OCI-LY1 (cell line): ENCODE measurements around the gene GABRD.

Experiments used
- H2AFZ ChIP-seq: fragments of 200-600 bp; sonication (generic), shearing (Covaris generic); 2 replicates; pipeline ENCODE4 v1.6.0; 2014; ENCODE audit warnings: antibody characterized with exemption, mild to moderate bottlenecking, low read length
- H3F3A ChIP-seq: fragments of 200-600 bp; sonication (generic), shearing (Covaris generic); 2 replicates; pipeline ENCODE4 v1.6.0; 2014; ENCODE audit warnings: mild to moderate bottlenecking, antibody characterized with exemption, low read length, moderate library complexity; ENCODE audit not compliant: insufficient read depth
- H3K27ac ChIP-seq: fragments of 200-600 bp; sonication (generic); 2 replicates; pipeline ENCODE4 v1.5.1; 2014; ENCODE audit warnings: low read length, mixed run types, mild to moderate bottlenecking, low read depth; ENCODE audit not compliant: poor library complexity, severe bottlenecking
- H3K27me3 ChIP-seq: fragments of 200-600 bp; sonication (generic); 2 replicates; pipeline ENCODE4 v1.6.0; 2014; ENCODE audit warnings: antibody characterized with exemption, mild to moderate bottlenecking, low read length, moderate library complexity; ENCODE audit not compliant: insufficient read depth
- H3K36me3 ChIP-seq: fragments of 200-600 bp; sonication (generic); 2 replicates; pipeline ENCODE4 v1.6.1; 2014; ENCODE audit warnings: mild to moderate bottlenecking, antibody characterized with exemption, low read length, moderate library complexity, mixed read lengths; ENCODE audit not compliant: insufficient read depth
- H3K4me1 ChIP-seq: fragments of 200-600 bp; sonication (generic); 2 replicates; pipeline ENCODE4 v1.5.1; 2014; ENCODE audit warnings: mild to moderate bottlenecking, low read length, moderate library complexity; ENCODE audit not compliant: insufficient read depth, severe bottlenecking
- H3K4me2 ChIP-seq: fragments of 200-600 bp; sonication (generic), shearing (Covaris generic); 2 replicates; pipeline ENCODE4 v1.6.1; 2014; ENCODE audit warnings: low read length
- H3K4me3 ChIP-seq: fragments of 200-600 bp; sonication (generic); 2 replicates; pipeline ENCODE4 v1.5.1; 2014; ENCODE audit warnings: low read length, low read depth, mild to moderate bottlenecking, mixed read lengths; ENCODE audit not compliant: poor library complexity, severe bottlenecking
- H3K79me2 ChIP-seq: fragments of 200-600 bp; shearing (Covaris generic); 2 replicates; pipeline ENCODE4 v1.6.1; 2016; ENCODE audit warnings: mixed run types, low read length, mixed read lengths; ENCODE audit not compliant: insufficient read depth
- H3K9ac ChIP-seq: fragments of 200-600 bp; sonication (generic), shearing (Covaris generic); 2 replicates; pipeline ENCODE4 v1.6.1; 2014; ENCODE audit warnings: mild to moderate bottlenecking, low read length, mixed read lengths
- H3K9me2 ChIP-seq: fragments of 200-600 bp; sonication (generic), shearing (Covaris generic); 2 replicates; pipeline ENCODE4 v1.6.1; 2014; ENCODE audit warnings: low read depth, mild to moderate bottlenecking, low read length, mixed read lengths
- H3K9me3 ChIP-seq: fragments of 200-600 bp; shearing (Covaris generic); 2 replicates; pipeline ENCODE4 v1.6.1; 2014; ENCODE audit warnings: low read length, mixed read lengths
- H4K20me1 ChIP-seq: fragments of 200-600 bp; sonication (generic), shearing (Covaris generic); 2 replicates; pipeline ENCODE4 v1.6.0; 2016; ENCODE audit warnings: mild to moderate bottlenecking, low read length; ENCODE audit not compliant: insufficient read depth
- EZH2 ChIP-seq: fragments of 200-600 bp; sonication (generic), shearing (Covaris generic); IDR thresholded peaks from 2 replicates; pipeline ENCODE4 v1.8.0; 2017; ENCODE audit warnings: borderline replicate concordance, mixed run types, mild to moderate bottlenecking, antibody characterized with exemption, low read length, moderate library complexity, mixed read lengths
- TF ChIP-seq, protein P1 (sequence below): fragments of 200-600 bp; sonication (generic), shearing (Covaris generic); IDR thresholded peaks from 2 replicates; pipeline ENCODE4 v1.5.1; 2017; ENCODE audit warnings: mild to moderate bottlenecking, antibody characterized with exemption, low read length, moderate library complexity, mixed read lengths

The GABRD gene

DNA sequence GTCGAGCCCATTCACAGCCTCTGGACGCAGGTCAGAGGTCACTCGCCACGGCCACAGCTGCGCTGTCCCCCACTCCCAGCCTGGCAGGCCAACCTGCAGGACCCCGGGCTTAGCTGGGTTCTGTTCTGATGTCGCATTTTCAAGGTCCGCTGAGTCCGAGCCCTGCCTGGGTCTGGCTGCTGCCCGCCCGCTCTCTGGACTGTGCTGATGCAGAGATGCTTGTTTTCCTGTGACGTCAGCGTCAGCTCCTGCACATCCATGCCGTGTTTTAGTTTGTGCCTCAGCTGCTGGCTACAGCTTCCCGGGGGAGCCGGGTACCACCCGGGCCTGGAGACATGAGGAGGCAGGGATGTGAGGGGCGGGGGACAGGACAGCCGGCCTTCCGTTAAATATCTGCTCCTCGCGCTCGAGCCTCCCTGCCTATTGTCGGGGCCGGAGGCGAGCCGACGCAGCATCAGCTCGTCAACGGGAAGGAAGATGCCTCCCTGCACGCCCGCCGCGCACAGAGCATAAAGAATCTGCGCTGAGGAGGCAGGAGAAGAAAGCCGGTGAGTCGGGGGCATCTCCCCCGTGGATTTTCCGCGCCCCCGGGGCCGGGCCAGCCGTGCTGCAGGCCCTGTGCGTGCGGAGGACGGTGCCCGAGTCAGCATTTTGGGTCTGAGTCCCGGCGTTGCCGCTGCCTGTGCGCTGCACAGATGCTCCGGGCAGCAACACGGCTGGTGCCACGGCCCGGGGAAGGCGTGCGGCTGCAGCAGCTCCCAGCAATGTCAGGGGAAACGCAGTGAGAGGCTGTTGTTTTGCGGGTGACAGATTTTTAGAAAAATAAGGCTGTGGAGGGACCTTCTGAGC is 54.5 kb downstream of the GABRD start:
- no peaks in the 10 kb centered on the region for H4K20me1 ChIP-seq
- H2AFZ ChIP-seq, result no peak overlapping the region
- H3K4me1 ChIP-seq, result no peaks in the 10 kb centered on the region
- no peak overlapping the region for H3K4me2 ChIP-seq
- no peak overlapping the region for H3K4me3 ChIP-seq
- H3K9ac ChIP-seq, result no peak overlapping the region
- TF ChIP-seq, protein P1, sequence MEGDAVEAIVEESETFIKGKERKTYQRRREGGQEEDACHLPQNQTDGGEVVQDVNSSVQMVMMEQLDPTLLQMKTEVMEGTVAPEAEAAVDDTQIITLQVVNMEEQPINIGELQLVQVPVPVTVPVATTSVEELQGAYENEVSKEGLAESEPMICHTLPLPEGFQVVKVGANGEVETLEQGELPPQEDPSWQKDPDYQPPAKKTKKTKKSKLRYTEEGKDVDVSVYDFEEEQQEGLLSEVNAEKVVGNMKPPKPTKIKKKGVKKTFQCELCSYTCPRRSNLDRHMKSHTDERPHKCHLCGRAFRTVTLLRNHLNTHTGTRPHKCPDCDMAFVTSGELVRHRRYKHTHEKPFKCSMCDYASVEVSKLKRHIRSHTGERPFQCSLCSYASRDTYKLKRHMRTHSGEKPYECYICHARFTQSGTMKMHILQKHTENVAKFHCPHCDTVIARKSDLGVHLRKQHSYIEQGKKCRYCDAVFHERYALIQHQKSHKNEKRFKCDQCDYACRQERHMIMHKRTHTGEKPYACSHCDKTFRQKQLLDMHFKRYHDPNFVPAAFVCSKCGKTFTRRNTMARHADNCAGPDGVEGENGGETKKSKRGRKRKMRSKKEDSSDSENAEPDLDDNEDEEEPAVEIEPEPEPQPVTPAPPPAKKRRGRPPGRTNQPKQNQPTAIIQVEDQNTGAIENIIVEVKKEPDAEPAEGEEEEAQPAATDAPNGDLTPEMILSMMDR, result no peak
- no peak for TF ChIP-seq EZH2
- H3K9me3 ChIP-seq, result peaks cover 9% of the 10 kb centered on the region
- H3K27ac ChIP-seq, result no peak overlapping the region
- no peaks in the 10 kb centered on the region for H3K9me2 ChIP-seq
- H3K27me3 ChIP-seq, result peaks cover 3% of the 10 kb centered on the region; the same call in 1 of the 2 replicates
- no peaks in the 10 kb centered on the region for H3K79me2 ChIP-seq
- H3F3A ChIP-seq, result no peaks in the 10 kb centered on the region
- no peaks in the 10 kb centered on the region; the same call in 1 of the 2 replicates for H3K36me3 ChIP-seq

DNA sequence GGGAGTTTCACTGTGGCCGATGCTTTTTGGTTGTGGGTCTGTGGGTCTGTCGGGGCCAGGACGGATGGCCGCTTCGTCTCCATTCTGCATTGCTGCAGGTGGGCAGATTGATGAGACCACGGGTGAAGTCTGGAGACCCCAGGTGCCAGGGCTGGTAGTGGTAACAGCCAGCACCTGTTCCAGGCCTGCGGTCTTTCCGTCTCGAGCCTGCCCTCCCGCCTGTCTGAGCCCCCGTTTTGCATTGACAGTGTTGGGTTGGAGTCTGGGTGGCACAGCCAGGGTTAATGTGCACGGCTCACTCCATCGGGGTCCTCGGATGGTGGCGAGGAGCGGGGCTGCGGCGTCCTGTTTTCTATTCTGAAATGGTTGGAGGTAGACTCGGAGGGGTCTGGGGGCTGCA is 55.3 kb downstream of the GABRD start:
- TF ChIP-seq, protein P1, result no peak
- TF ChIP-seq EZH2, result no peak
- Histone ChIP-seq H3K27me3 (no peaks in the 10 kb centered on the region), H3K27ac (no peak overlapping the region), H3K4me3 (no peak overlapping the region), H3K4me1 (no peaks in the 10 kb centered on the region), H3K9me3 (peaks cover 12% of the 10 kb centered on the region), H3K4me2 (no peak overlapping the region), H3F3A (no peaks in the 10 kb centered on the region), H3K9me2 (no peaks in the 10 kb centered on the region), H4K20me1 (no peaks in the 10 kb centered on the region), H2AFZ (no peak overlapping the region), H3K9ac (no peak overlapping the region), H3K36me3 (no peaks in the 10 kb centered on the region; the same call in 1 of the 2 replicates), H3K79me2 (no peaks in the 10 kb centered on the region)

DNA sequence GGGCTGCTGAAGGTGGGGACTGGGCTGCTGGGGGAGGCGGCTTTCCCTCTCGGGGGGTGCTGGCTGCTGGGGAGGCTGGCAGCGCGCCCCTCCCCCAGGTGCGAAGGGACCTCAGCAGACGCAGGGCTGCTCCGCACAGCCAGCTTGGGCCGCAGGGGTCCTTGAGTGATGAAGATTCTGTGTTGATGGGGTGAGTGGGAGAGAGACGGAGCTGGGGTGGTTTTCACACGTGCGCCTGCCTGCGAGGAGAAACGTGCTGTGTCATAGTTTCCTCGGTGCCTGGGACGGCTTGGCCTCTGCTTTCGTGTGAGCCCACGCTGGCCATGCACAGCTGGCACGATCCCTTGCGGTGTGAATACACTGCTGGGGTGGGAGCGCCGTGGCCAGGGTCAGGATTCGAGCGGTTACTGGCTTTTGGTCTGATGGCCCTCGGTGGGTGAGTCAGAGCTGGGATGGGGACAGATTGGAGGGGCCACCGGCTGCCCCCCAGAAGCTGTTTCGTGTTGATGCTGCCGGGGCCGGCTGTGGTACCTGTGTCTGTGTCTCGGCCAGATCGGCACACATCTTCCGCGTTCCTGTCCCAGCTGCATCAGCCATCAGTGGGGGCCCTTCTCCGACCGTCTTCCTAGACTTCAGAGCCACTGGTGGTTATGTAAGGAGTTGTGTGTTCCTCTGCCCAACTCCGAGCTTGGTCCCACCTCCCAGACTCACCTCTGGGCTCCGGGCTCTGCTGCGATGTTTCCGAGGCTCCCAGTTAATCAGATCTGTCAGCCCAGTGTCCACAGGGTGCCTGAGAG is 56.0 kb downstream of the GABRD start:
- Histone ChIP-seq H3K9me2 (no peaks in the 10 kb centered on the region), H3K4me3 (no peak overlapping the region), H3K9me3 (peaks cover 12% of the 10 kb centered on the region), H3K27me3 (no peaks in the 10 kb centered on the region), H3K9ac (no peak overlapping the region), H3K27ac (no peak overlapping the region), H2AFZ (no peak overlapping the region), H3K79me2 (no peaks in the 10 kb centered on the region), H3F3A (no peaks in the 10 kb centered on the region), H3K4me1 (no peaks in the 10 kb centered on the region), H3K36me3 (no peaks in the 10 kb centered on the region; the same call in 1 of the 2 replicates), H3K4me2 (no peak overlapping the region), H4K20me1 (no peaks in the 10 kb centered on the region)
- TF ChIP-seq, protein P1, result no peak
- TF ChIP-seq EZH2, result no peak
